HCT116 (cell line): Measurements from ENCODE around the gene APOB. TPM values are rescaled to one million over a fixed set of nuclear protein-coding genes. Genes with fewer than 3 reads are reported as not detected.

ENCODE experiments used
- ATAC-seq: fragments of 200-7000 bp; cut with Tn5 transposase; 2 replicates; pipeline ENCODE4 v1.9.1; 2020; ENCODE audit warnings: mild to moderate bottlenecking, moderate library complexity
- BruUV-seq: library from RNA; stranded (reverse); fragments of 400-500 nt; replicated peaks from 2 replicates; lab custom pipeline; 2021; lab: Mats Ljungman, UMichigan
- CTCF ChIA-PET: fragments of 300-600 bp; sonication (Branson Sonifier 250); formaldehyde crosslinking; loops from one replicate; lab custom pipeline; 2021; ENCODE audit warnings: antibody characterized with exemption; lab: Charles Lee
- POLR2A ChIA-PET: fragments of 300-600, 350-600 bp; sonication (Branson Sonifier 250); formaldehyde crosslinking; loops from one replicate; lab custom pipeline; 2021; ENCODE audit warnings: antibody characterized with exemption; lab: Charles Lee
- RAD21 ChIA-PET, 2 experiments: fragments of 300-600 bp; sonication (Branson Sonifier 250); formaldehyde crosslinking; loops; one replicate each; lab custom pipeline; 2023; ENCODE audit warnings: low total read pairs in 2 of 2; ENCODE audit not compliant: uncharacterized antibody in 2 of 2, unreplicated experiment in 2 of 2, low non-redundant PET in 1 of 2; lab: Charles Lee
- DNase-seq: peaks from one replicate; pipeline ENCODE4 v3.0.0-alpha.2; 2010; ENCODE audit warnings: low read depth, low spot score
- H2AFZ ChIP-seq: fragments of 200-600 bp; shearing (Covaris generic), sonication (generic); 2 replicates; pipeline ENCODE4 v1.6.1; 2017; ENCODE audit warnings: low read depth, mixed run types, mixed read lengths, antibody characterized with exemption, low read length; ENCODE audit not compliant: poor library complexity, severe bottlenecking
- H3K27ac ChIP-seq: 2 replicates; pipeline ENCODE4 v1.5.1; 2012; ENCODE audit warnings: low read depth, low read length
- H3K27me3 ChIP-seq: fragments of 200-600 bp; sonication (generic); 2 replicates; pipeline ENCODE4 v1.6.1; 2016; ENCODE audit warnings: mixed run types, low read length, mixed read lengths; ENCODE audit not compliant: insufficient read depth
- H3K36me3 ChIP-seq, 2 experiments: fragments of 200-500 bp in 1 of 2; fragments of 200-600 bp in 1 of 2; sonication (Bioruptor generic) in 1 of 2; sonication (generic) in 1 of 2; 2 replicates each; pipeline versions ENCODE4 v1.5.1 to v1.6.1; 2014 to 2016; ENCODE audit warnings: low read length in 2 of 2, inconsistent platforms in 1 of 2, mixed read lengths in 1 of 2, mixed run types in 1 of 2; ENCODE audit not compliant: insufficient read depth in 2 of 2, control insufficient read depth in 1 of 2
- H3K4me1 ChIP-seq, 2 experiments: fragments of 200-600 bp in 1 of 2; sonication (generic) in 1 of 2; 2 replicates each; pipeline versions ENCODE4 v1.5.1 to v1.6.1; 2012 to 2017; ENCODE audit warnings: low read length in 2 of 2, inconsistent platforms in 1 of 2, mild to moderate bottlenecking in 1 of 2, mixed read lengths in 1 of 2, mixed run types in 1 of 2, moderate library complexity in 1 of 2; ENCODE audit not compliant: insufficient read depth in 2 of 2, control insufficient read depth in 1 of 2
- H3K4me2 ChIP-seq: fragments of 200-600 bp; sonication (generic); 2 replicates; pipeline ENCODE4 v1.6.1; 2017; ENCODE audit warnings: mixed run types, low read length, mixed read lengths
- H3K4me3 ChIP-seq, 2 experiments: fragments of 200-600 bp in 1 of 2; sonication (generic) in 1 of 2; replicated peaks in 1 of 2; 2 replicates each; pipeline ENCODE4 v1.5.1; 2011 to 2016; ENCODE audit warnings: low read length in 2 of 2, control low read depth in 1 of 2, low read depth in 1 of 2, mild to moderate bottlenecking in 1 of 2, mixed read lengths in 1 of 2, mixed run types in 1 of 2
- H3K79me2 ChIP-seq: fragments of 200-600 bp; sonication (generic); 2 replicates; pipeline ENCODE4 v1.6.1; 2017; ENCODE audit warnings: mild to moderate bottlenecking, mixed run types, low read length, moderate library complexity, mixed read lengths; ENCODE audit not compliant: insufficient read depth
- H3K9ac ChIP-seq: fragments of 200-600 bp; sonication (generic); 2 replicates; pipeline ENCODE4 v1.6.1; 2016; ENCODE audit warnings: low read length, mixed read lengths
- H3K9me2 ChIP-seq: fragments of 200-600 bp; sonication (generic), shearing (Covaris generic); 2 replicates; pipeline ENCODE4 v1.6.1; 2017; ENCODE audit warnings: mixed run types, mild to moderate bottlenecking, moderate library complexity; ENCODE audit not compliant: insufficient read depth
- H3K9me3 ChIP-seq, 2 experiments: fragments of 200-500 bp in 1 of 2; fragments of 200-600 bp in 1 of 2; sonication (Bioruptor generic) in 1 of 2; sonication (generic) in 1 of 2; 2 replicates each; pipeline ENCODE4 v1.6.1; 2014 to 2017; ENCODE audit warnings: low read length in 2 of 2, mixed read lengths in 2 of 2, inconsistent platforms in 1 of 2, low read depth in 1 of 2, mild to moderate bottlenecking in 1 of 2, mixed run types in 1 of 2, moderate library complexity in 1 of 2; ENCODE audit not compliant: control insufficient read depth in 1 of 2, insufficient read depth in 1 of 2
- H4K20me1 ChIP-seq: fragments of 200-600 bp; sonication (generic), shearing (Covaris generic); 2 replicates; pipeline ENCODE4 v1.6.1; 2017; ENCODE audit warnings: mixed run types, mild to moderate bottlenecking, moderate library complexity; ENCODE audit not compliant: insufficient read depth
- CBX3 ChIP-seq: IDR thresholded peaks from 2 replicates; pipeline ENCODE4 v1.6.1; 2012; ENCODE audit warnings: low read depth
- CTCF ChIP-seq, 3 experiments: fragments of 200-600 bp in 1 of 3; sonication (generic) in 1 of 3; IDR thresholded peaks in 2 of 3; conservative IDR thresholded peaks in 1 of 3; 2 replicates each; pipeline ENCODE4 v1.5.1; 2012 to 2017; ENCODE audit warnings: low read depth in 2 of 3, low read length in 2 of 3, antibody characterized with exemption in 1 of 3, borderline replicate concordance in 1 of 3, control low read depth in 1 of 3, mild to moderate bottlenecking in 1 of 3, mixed read lengths in 1 of 3, mixed run types in 1 of 3, moderate library complexity in 1 of 3; ENCODE audit not compliant: insufficient read depth in 1 of 3
- ELF1 ChIP-seq: IDR thresholded peaks from 2 replicates; pipeline ENCODE4 v1.6.1; 2012; ENCODE audit warnings: low read depth, borderline replicate concordance
- EZH2phosphoT487 ChIP-seq: fragments of 200-600 bp; IDR thresholded peaks from 2 replicates; pipeline ENCODE4 v1.6.1; 2018; ENCODE audit warnings: antibody characterized with exemption, borderline replicate concordance
- JUND ChIP-seq: IDR thresholded peaks from 2 replicates; pipeline ENCODE4 v1.6.1; 2012
- REST ChIP-seq: IDR thresholded peaks from 2 replicates; pipeline ENCODE4 v1.6.1; 2012; ENCODE audit warnings: low read depth
- ZBTB33 ChIP-seq: IDR thresholded peaks from 2 replicates; pipeline ENCODE4 v1.6.1; 2011; ENCODE audit warnings: mild to moderate bottlenecking, low read length, moderate library complexity; ENCODE audit not compliant: insufficient replicate concordance; ENCODE audit errors: extremely low read depth
- intact Hi-C: fragments of 100-400 bp; cut with micrococcal nuclease; formaldehyde crosslinking; loops from 2 replicates; pipeline ENCODE4 v1.10.0; 2022
- total RNA-seq: library from RNA; stranded (reverse); gene quantifications from one replicate; pipeline ENCODE4 v1.2.1, GENCODE V29; 2021; ENCODE audit not compliant: unreplicated experiment

Gene APOB
- total RNA-seq, 1 experiment from 2014 or later, result 1.6 TPM

- no peak for TF ChIP-seq CBX3
- no peak for TF ChIP-seq ELF1
- TF ChIP-seq ZBTB33, result no peak
- no peak for TF ChIP-seq JUND
- TF ChIP-seq REST, result no peak
- no peak for TF ChIP-seq EZH2phosphoT487
- TF ChIP-seq CTCF (IDR thresholded peaks at IDR 0.05 in 2 of 3, conservative IDR thresholded peaks at IDR 0.05 in 1 of 3; ENCODE audit: borderline replicate concordance in 1 of 3, insufficient read depth in 1 of 3, low read depth in 2 of 3, low read length in 2 of 3), result no peak
- Histone ChIP-seq H3K4me1 (no peaks in the 10 kb centered on the region), H2AFZ (no peak overlapping the region), H4K20me1 (no peaks in the 10 kb centered on the region), H3K9ac (no peak overlapping the region), H3K36me3 (no peaks in the 10 kb centered on the region), H3K4me2 (no peak overlapping the region), H3K9me2 (no peaks in the 10 kb centered on the region), H3K79me2 (no peaks in the 10 kb centered on the region), H3K27me3 (peaks cover 69% of the 10 kb centered on the region), H3K9me3 (no peaks in the 10 kb centered on the region), H3K27ac (no peak overlapping the region), H3K4me3 (no peak overlapping the region)
- CTCF ChIA-PET, result interaction anchor here (0.7 to 4.7 kb wide), 6 partner anchors 9 to 302 kb away, joined by 3 to 66 read pairs (median 4); no protein-coding TSS in a partner anchor
- DNase-seq (no peak), ATAC-seq (no peak)
- RAD21 ChIA-PET, result interaction anchor here (1.2 to 1.5 kb wide), 3 partner anchors 183 to 303 kb away, joined by 4 to 15 read pairs (median 15); no protein-coding TSS in a partner anchor
- no TSS peak for BruUV-seq
- intact Hi-C loops, result loop anchor here (1.0 kb wide), 3 partner anchors 183 to 303 kb away; no protein-coding TSS in a partner anchor
- POLR2A ChIA-PET, result no interaction called here
Measured at GRCh38 chr2:20963867-20964266, 80.0 kb downstream of the APOB start.
